ENCODE data around the gene HSPB1.

GRCh38 chr7:76292213-76292573 lies 10.3 kb upstream of the HSPB1 start:
- no peak for TF ChIP-seq MAX (IDR thresholded peaks at IDR 0.05)
- TF ChIP-seq YY1 (IDR thresholded peaks at IDR 0.05; ENCODE audit: low read depth): no peak
- no peak for TF ChIP-seq CREB1 (IDR thresholded peaks at IDR 0.05; ENCODE audit: low read depth)
- TF ChIP-seq REST (IDR thresholded peaks at IDR 0.05; ENCODE audit: low read depth): no peak
- no peak for TF ChIP-seq TCF12 (IDR thresholded peaks at IDR 0.05; ENCODE audit: low read depth)
- TF ChIP-seq, protein P1, sequence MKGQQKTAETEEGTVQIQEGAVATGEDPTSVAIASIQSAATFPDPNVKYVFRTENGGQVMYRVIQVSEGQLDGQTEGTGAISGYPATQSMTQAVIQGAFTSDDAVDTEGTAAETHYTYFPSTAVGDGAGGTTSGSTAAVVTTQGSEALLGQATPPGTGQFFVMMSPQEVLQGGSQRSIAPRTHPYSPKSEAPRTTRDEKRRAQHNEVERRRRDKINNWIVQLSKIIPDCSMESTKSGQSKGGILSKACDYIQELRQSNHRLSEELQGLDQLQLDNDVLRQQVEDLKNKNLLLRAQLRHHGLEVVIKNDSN (IDR thresholded peaks at IDR 0.05): no peak
- TF ChIP-seq TAF1 (IDR thresholded peaks at IDR 0.05; ENCODE audit: low read depth): no peak
- TF ChIP-seq FOXM1 (IDR thresholded peaks at IDR 0.05; ENCODE audit: borderline replicate concordance, low read depth): no peak
- no peak for TF ChIP-seq EP300 (IDR thresholded peaks at IDR 0.05; ENCODE audit: borderline replicate concordance)
- no peak for TF ChIP-seq CEBPB (IDR thresholded peaks at IDR 0.05)
- no peak for TF ChIP-seq EGR1 (IDR thresholded peaks at IDR 0.05)
- TF ChIP-seq RAD21 (IDR thresholded peaks at IDR 0.05; ENCODE audit: low read depth): no peak
